Left lung (tissue), 10 donors: ENCODE measurements around the gene KRTCAP2. TPM values are rescaled to one million over a fixed set of nuclear protein-coding genes. Genes with fewer than 3 reads are reported as not detected.
A peak's percentile ranks its signal among the peaks of the same experiment; 100 is the strongest.

Experiments used
- ATAC-seq: fragments of 200-7000 bp; cut with Tn5 transposase; one replicate; pipeline ENCODE4 v1.9.1; 2020; ENCODE audit warnings: moderate library complexity
- DNase-seq, 4 donors: peaks; one replicate each; pipeline ENCODE4 v3.0.0-alpha.2; 2013 to 2020
- H3K27ac ChIP-seq, 2 donors: fragments of 200-600 bp; sonication (generic) in 1 of 2; one replicate each; pipeline versions ENCODE4 v1.5.0 to v1.8.0; 2020 to 2021
- H3K27me3 ChIP-seq, 2 donors: fragments of 200-600 bp; sonication (generic) in 1 of 2; one replicate each; pipeline versions ENCODE4 v1.5.0 to v1.8.0; 2020 to 2021
- H3K36me3 ChIP-seq, 2 donors: fragments of 200-600 bp; sonication (generic) in 1 of 2; one replicate each; pipeline versions ENCODE4 v1.5.0 to v1.8.0; 2020 to 2021
- H3K4me1 ChIP-seq, 2 donors: fragments of 200-600 bp; one replicate each; pipeline ENCODE4 v1.8.0; 2021
- H3K4me3 ChIP-seq, 2 donors: fragments of 200-600 bp; sonication (generic) in 1 of 2; one replicate each; pipeline versions ENCODE4 v1.5.0 to v1.8.0; 2020 to 2021; ENCODE audit warnings: mild to moderate bottlenecking in 1 of 2
- H3K9me3 ChIP-seq, 2 donors: fragments of 200-600 bp; sonication (generic) in 1 of 2; one replicate each; pipeline versions ENCODE4 v1.5.0 to v1.8.0; 2020 to 2021
- CTCF ChIP-seq, 2 donors: fragments of 200-600 bp; sonication (generic) in 1 of 2; IDR thresholded peaks; one replicate each; pipeline versions ENCODE4 v1.5.0 to v1.8.0; 2021; ENCODE audit warnings: antibody characterized with exemption in 2 of 2
- intact Hi-C, 2 donors: fragments of 100-400 bp; cut with DNase I; formaldehyde crosslinking; loops; one replicate each; pipeline versions ENCODE4 v1.11.2 to v1.14.2; 2022
- polyA plus RNA-seq, 6 donors: library from polyadenylated mRNA; unstranded; fragments of 120-200 nt; gene quantifications; one replicate each; pipeline ENCODE4 v1.2.1, GENCODE V29; 2013; ENCODE audit not compliant: insufficient read length in 6 of 6
- total RNA-seq, 2 donors: library from RNA; stranded (reverse); fragmentation: NEBNext Ultra II Directional; extraction: Animal tissue kit (Norgen Biotek cat#: 25700); gene quantifications; one replicate each; pipeline ENCODE4 v1.2.1, GENCODE V29; 2021
- donor health status: DM: no; HTN: yes; CAD: no.
- donor health status: DM: no; HTN: no; CAD: no.

Gene KRTCAP2
- total and polyA plus RNA-seq, 8 donors, result 93.9 to 184 (median 111) TPM

- H3K27ac ChIP-seq, result no peak overlapping the region
- DNase-seq, result no peak
- H3K27me3 ChIP-seq, result no peaks in the 10 kb centered on the region
- no peaks in the 10 kb centered on the region for H3K9me3 ChIP-seq
- H3K4me3 ChIP-seq, result no peak overlapping the region
- peaks cover 0 to 9% of the 10 kb centered on the region in 2 donors for H3K36me3 ChIP-seq
- ATAC-seq, result no peak
- no peak for TF ChIP-seq CTCF (IDR thresholded peaks at IDR 0.05)
- intact Hi-C loops, result no loop called here
- peaks cover 19 to 30% of the 10 kb centered on the region in 2 donors for H3K4me1 ChIP-seq
These were observed 31.9 kb upstream of the KRTCAP2 start for GRCh38 chr1:155205035-155205434.

- TF ChIP-seq CTCF (IDR thresholded peaks at IDR 0.05), result no peak
- Histone ChIP-seq H3K27me3 (no peaks in the 10 kb centered on the region), H3K27ac (no peak overlapping the region), H3K4me3 (no peak overlapping the region), H3K4me1 (peaks cover 9 to 17% of the 10 kb centered on the region in 2 donors), H3K36me3 (peaks cover 0 to 20% of the 10 kb centered on the region in 2 donors), H3K9me3 (no peaks in the 10 kb centered on the region)
- DNase-seq, result peak in 1 of 4 donors; percentile 55
- intact Hi-C loops, result no loop called here
- no peak for ATAC-seq
These were observed 29.8 kb upstream of the KRTCAP2 start for GRCh38 chr1:155202731-155203515.

GRCh38 chr1:155202198-155202597, 29.1 kb upstream of the KRTCAP2 start:
- no peak for TF ChIP-seq CTCF (IDR thresholded peaks at IDR 0.05)
- intact Hi-C loops, result no loop called here
- Histone ChIP-seq H3K9me3 (no peaks in the 10 kb centered on the region), H3K4me3 (no peak overlapping the region), H3K27me3 (no peaks in the 10 kb centered on the region), H3K36me3 (peaks cover 0 to 27% of the 10 kb centered on the region in 2 donors), H3K27ac (no peak overlapping the region), H3K4me1 (peaks cover 3 to 10% of the 10 kb centered on the region in 2 donors)
- ATAC-seq (no peak), DNase-seq (no peak)

GRCh38 chr1:155200920-155201319, 27.8 kb upstream of the KRTCAP2 start:
- Histone ChIP-seq H3K9me3 (no peaks in the 10 kb centered on the region), H3K4me3 (no peak overlapping the region), H3K4me1 (peaks cover 0 to 5% of the 10 kb centered on the region in 2 donors), H3K27me3 (no peaks in the 10 kb centered on the region), H3K27ac (no peak overlapping the region), H3K36me3 (peaks cover 0 to 32% of the 10 kb centered on the region in 2 donors)
- no peak for TF ChIP-seq CTCF (IDR thresholded peaks at IDR 0.05)
- intact Hi-C loops, result no loop called here
- ATAC-seq, result no peak
- no peak for DNase-seq

- no peaks in the 10 kb centered on the region for H3K9me3 ChIP-seq
- ATAC-seq, result no peak
- H3K27me3 ChIP-seq, result peaks cover 0 to 6% of the 10 kb centered on the region in 2 donors
- no peak overlapping the region for H3K27ac ChIP-seq
- peaks cover 0 to 14% of the 10 kb centered on the region in 2 donors for H3K4me1 ChIP-seq
- TF ChIP-seq CTCF (IDR thresholded peaks at IDR 0.05), result no peak
- intact Hi-C loops, result no loop called here
- DNase-seq, result no peak
- no peak overlapping the region for H3K4me3 ChIP-seq
- peaks cover 0 to 32% of the 10 kb centered on the region in 2 donors for H3K36me3 ChIP-seq
These were observed 26.7 kb upstream of the KRTCAP2 start for GRCh38 chr1:155199792-155200191.
